Osteoblast (primary cell): ENCODE measurements around the gene RNF19B. TPM values are rescaled to one million over a fixed set of nuclear protein-coding genes. Genes with fewer than 3 reads are reported as not detected.

Experiments
- DNase-seq: peaks from one replicate; pipeline ENCODE4 v3.0.0; 2011; ENCODE audit warnings: low spot score, mixed read lengths; ENCODE audit not compliant: insufficient read length; ENCODE audit errors: missing footprints
- H2AFZ ChIP-seq: 2 replicates; pipeline ENCODE4 v1.6.0; 2011; ENCODE audit warnings: mild to moderate bottlenecking, low read length
- H3K27ac ChIP-seq: 2 replicates; pipeline ENCODE4 v1.5.1; 2011; ENCODE audit warnings: mild to moderate bottlenecking, low read depth, low read length, moderate library complexity
- H3K27me3 ChIP-seq: 2 replicates; pipeline ENCODE4 v1.6.0; 2012; ENCODE audit warnings: mild to moderate bottlenecking, control low read depth, inconsistent platforms, low read length, moderate library complexity; ENCODE audit not compliant: insufficient read depth
- H3K36me3 ChIP-seq: 2 replicates; pipeline ENCODE4 v1.5.1; 2011; ENCODE audit warnings: mild to moderate bottlenecking, low read length, control low read depth, moderate library complexity; ENCODE audit not compliant: insufficient read depth
- H3K4me1 ChIP-seq: 2 replicates; pipeline ENCODE4 v1.5.1; 2011; ENCODE audit warnings: mild to moderate bottlenecking, low read length, control low read depth, moderate library complexity; ENCODE audit not compliant: insufficient read depth
- H3K4me2 ChIP-seq: 2 replicates; pipeline ENCODE4 v1.6.0; 2011; ENCODE audit warnings: mild to moderate bottlenecking, low read length; ENCODE audit not compliant: insufficient read depth
- H3K4me3 ChIP-seq: fragments of 200-600 bp; sonication (generic); 3 replicates; pipeline ENCODE4 v1.5.1; 2012; ENCODE audit warnings: mild to moderate bottlenecking, low read length, inconsistent platforms; ENCODE audit not compliant: insufficient read depth
- H3K79me2 ChIP-seq: 2 replicates; pipeline ENCODE4 v1.6.0; 2012; ENCODE audit warnings: mild to moderate bottlenecking, low read length, control low read depth, inconsistent platforms; ENCODE audit not compliant: insufficient read depth
- H3K9me3 ChIP-seq: 2 replicates; pipeline ENCODE4 v1.5.1; 2011; ENCODE audit warnings: low read depth, low read length, control low read depth
- H4K20me1 ChIP-seq: 2 replicates; pipeline ENCODE4 v1.6.0; 2012; ENCODE audit warnings: mild to moderate bottlenecking, low read length, control low read depth; ENCODE audit not compliant: insufficient read depth
- CTCF ChIP-seq: IDR thresholded peaks from 2 replicates; pipeline ENCODE4 v1.5.1; 2011; ENCODE audit warnings: mild to moderate bottlenecking, low read depth, low read length, moderate library complexity; ENCODE audit errors: extremely low read depth
- total RNA-seq: library from RNA; depleted of rRNA; stranded (reverse); fragments of >200 nt; gene quantifications from 2 replicates; pipeline ENCODE4 v1.2.3, GENCODE V29; 2012

RNF19B gene
- total RNA-seq, 1 donor: 14.5 TPM

DNA sequence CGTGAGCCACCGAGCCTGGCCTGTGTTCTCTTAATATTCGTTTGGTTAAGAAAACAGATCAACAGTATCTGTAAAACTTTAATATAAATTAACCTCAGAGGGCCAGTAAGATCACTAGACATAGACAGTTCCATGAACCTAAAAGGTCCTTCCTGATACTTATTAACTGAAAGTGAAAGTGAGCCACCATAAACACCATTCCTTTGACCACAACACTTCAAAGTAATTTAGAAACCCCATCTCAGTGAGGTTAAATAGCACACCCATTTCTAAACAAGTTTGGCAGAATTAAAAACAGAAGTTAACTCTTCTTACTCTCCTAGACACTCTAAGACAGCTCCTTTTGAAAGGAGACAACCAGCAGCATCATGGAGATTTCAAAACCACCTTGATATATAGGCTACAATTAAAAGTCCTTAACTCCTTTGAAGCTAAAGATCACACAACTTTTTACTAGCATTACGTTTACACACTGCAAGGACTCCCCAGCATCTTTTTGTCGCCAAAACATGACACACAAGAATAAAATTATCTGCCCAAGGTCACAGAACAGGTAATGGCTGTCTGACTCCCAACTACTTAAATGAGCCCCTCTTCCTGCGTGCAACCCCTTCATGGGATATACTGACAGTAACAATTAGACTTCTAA lies 2.2 kb downstream of the RNF19B start:
- H3K79me2 ChIP-seq: peaks cover 56% of the 10 kb centered on the region
- H4K20me1 ChIP-seq: peaks cover 23% of the 10 kb centered on the region
- no peak overlapping the region for H3K27ac ChIP-seq
- DNase-seq: no peak
- H3K27me3 ChIP-seq: no peaks in the 10 kb centered on the region
- no peaks in the 10 kb centered on the region for H3K9me3 ChIP-seq
- H3K4me1 ChIP-seq: peaks cover 19% of the 10 kb centered on the region
- no peak for TF ChIP-seq CTCF
- H3K4me3 ChIP-seq: peak overlapping the region; percentile 88
- H2AFZ ChIP-seq: no peak overlapping the region
- peak overlapping the region; percentile 88 for H3K4me2 ChIP-seq
- H3K36me3 ChIP-seq: no peaks in the 10 kb centered on the region

DNA sequence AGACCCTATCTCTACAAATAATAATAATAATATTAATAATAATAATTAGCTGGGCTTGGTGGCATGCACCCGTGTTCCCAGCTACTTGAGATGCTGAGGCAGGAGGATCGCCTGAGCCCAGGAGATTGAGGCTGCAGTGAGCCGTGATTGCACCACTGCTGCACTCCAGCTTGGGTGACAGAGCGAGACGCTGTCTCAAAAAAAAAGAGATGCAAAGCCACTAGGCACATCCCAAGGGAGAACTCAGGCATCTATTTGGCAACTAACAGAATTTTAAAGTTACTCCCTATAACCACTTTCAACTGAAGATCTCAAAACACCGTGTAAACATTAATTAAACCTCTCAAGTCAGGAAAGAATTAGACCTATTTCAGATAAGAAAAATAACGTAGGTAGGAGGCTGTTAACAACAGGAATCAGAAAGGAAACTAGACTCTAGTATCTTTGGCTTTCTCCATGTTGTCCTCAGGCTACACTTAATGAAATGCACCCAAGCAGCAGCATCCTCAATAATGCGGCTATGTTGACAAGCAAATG lies 3.7 kb downstream of the RNF19B start:
- Histone ChIP-seq H3K4me2 (no peak overlapping the region), H3K9me3 (no peaks in the 10 kb centered on the region), H3K27ac (no peak overlapping the region), H4K20me1 (peaks cover 26% of the 10 kb centered on the region), H3K4me1 (peaks cover 19% of the 10 kb centered on the region), H3K36me3 (no peaks in the 10 kb centered on the region), H3K4me3 (no peak overlapping the region), H3K79me2 (peaks cover 69% of the 10 kb centered on the region), H2AFZ (no peak overlapping the region), H3K27me3 (no peaks in the 10 kb centered on the region)
- TF ChIP-seq CTCF: no peak
- DNase-seq: no peak

DNA sequence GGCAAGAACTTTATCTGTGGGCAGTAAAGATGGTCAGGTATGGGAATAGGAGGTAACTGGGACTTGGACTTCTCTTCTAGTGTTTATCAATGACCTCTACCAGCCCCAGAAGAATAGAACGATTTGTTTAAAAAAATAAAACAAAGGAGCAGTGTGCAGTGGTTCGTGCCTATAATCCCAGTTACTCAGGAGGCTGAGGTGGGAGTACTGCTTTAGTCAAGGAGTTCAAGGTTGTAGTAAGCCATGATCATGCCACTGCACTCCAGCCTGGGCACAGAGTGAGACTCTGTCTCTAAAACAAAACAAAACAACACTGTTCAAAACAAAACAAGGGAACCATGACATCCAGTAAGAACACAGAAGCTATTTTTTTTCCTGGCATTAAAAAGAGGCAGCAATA lies 4.3 kb downstream of the RNF19B start:
- H3K27me3 ChIP-seq: no peaks in the 10 kb centered on the region
- H3K36me3 ChIP-seq: no peaks in the 10 kb centered on the region
- H3K9me3 ChIP-seq: no peaks in the 10 kb centered on the region
- H4K20me1 ChIP-seq: peaks cover 26% of the 10 kb centered on the region
- H3K79me2 ChIP-seq: peaks cover 74% of the 10 kb centered on the region
- H3K4me3 ChIP-seq: no peak overlapping the region
- no peak overlapping the region for H2AFZ ChIP-seq
- DNase-seq: no peak
- no peak overlapping the region for H3K27ac ChIP-seq
- no peak for TF ChIP-seq CTCF
- peaks cover 19% of the 10 kb centered on the region for H3K4me1 ChIP-seq
- no peak overlapping the region for H3K4me2 ChIP-seq

- Histone ChIP-seq H2AFZ (no peak overlapping the region), H3K27me3 (no peaks in the 10 kb centered on the region), H3K4me2 (no peak overlapping the region), H3K4me3 (no peak overlapping the region), H3K36me3 (no peaks in the 10 kb centered on the region), H3K9me3 (no peaks in the 10 kb centered on the region), H3K4me1 (peaks cover 19% of the 10 kb centered on the region), H3K27ac (no peak overlapping the region), H3K79me2 (peaks cover 85% of the 10 kb centered on the region), H4K20me1 (peaks cover 29% of the 10 kb centered on the region)
- DNase-seq: peak; percentile 13
- TF ChIP-seq CTCF: no peak
Measured at GRCh38 chr1:32958827-32959226, 5.8 kb downstream of the RNF19B start.
